Hindlimb muscle (tissue), 1 donor: ENCODE measurements around the gene FDX2. TPM values are rescaled to one million over a fixed set of nuclear protein-coding genes. Genes with fewer than 3 reads are reported as not detected.

Experiments
- DNase-seq: peaks from one replicate; pipeline ENCODE4 v3.0.0-alpha.2; 2013
- polyA plus RNA-seq: library from polyadenylated mRNA; unstranded; fragments of 120-200 nt; gene quantifications from one replicate; pipeline ENCODE4 v1.2.1, GENCODE V29; 2013; ENCODE audit not compliant: insufficient read length

FDX2 gene
- polyA plus RNA-seq, 1 donor = 19.4 TPM

DNA sequence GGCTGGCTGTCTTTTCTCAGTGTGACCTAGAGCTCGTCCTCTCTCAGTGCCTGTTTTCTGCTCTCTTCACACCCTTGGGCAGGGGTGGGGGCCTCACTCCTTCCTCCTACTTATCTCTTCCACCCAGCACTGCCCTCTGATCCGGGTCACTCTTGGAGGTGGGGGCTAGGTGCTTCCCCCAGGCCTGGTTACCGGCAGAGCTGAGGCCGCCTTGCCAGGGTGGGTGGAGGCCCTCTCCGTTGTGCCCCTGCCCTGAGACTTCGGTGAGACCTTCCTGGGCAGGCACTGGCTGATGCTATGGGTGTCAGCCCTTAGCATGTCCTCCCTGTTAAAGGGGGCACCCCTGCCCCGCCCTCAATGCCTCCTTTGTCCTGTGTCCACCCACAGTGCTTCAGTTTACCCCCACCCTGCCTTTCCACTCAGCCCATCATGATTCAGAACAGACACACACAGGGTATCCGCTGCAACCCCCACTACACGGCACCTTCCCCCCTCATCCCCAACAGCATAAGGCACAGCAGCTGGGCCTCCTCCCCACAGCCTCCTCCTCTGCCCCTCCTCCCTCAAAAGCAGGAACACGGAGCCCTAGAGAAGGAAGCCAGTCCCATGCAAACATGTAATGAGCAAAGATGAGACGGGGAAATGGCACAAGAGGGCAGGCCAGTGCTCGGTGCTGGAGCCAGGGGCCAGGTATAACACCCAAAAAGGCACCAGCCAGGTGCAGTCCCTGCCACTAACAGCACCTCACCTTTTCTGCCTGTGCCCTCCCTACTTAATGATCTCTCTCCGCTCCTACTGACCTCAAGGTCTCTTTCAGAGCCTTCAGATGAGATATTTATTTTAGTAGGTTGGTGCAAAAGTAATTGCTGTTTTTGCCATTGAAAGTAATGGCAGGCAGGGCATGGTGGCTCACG, 16.0 kb downstream of the FDX2 start:
- DNase-seq = no peak

DNA sequence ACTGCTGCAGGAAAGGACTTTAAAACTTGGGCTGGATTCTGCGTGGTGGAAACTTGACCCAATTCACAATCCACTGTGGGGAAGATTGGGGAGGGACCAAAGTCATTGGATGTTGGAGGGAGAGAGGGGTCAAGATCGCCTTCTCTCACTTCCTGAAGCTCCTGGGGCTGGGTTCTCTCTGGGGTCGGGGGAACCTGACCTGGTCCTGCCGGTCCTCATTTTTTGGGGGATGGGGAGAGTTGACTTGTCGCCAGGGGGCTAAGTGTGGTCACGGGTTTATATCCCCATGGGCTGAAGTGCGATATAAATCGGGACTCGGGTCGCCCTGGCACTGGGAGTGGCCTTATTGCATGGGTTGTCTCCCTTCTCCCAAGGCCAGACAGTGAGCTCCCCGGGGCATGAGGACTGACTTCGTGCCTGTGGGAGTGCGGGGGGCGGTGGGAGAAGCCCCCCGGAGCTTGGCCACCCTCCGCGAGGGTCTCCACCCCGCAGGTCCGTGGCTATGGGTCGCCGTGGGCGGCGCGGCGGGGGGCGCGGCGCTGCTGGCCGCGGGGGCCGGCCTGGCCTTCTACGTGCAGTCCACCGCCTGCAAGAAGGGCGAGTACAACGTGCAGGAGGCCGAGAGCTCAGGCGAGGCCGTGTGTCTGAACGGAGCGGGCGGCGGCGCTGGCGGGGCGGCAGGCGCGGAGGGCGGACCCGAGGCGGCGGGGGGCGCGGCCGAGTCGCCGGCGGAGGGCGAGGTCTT, 19.8 kb downstream of the FDX2 start:
- DNase-seq = no peak

DNA sequence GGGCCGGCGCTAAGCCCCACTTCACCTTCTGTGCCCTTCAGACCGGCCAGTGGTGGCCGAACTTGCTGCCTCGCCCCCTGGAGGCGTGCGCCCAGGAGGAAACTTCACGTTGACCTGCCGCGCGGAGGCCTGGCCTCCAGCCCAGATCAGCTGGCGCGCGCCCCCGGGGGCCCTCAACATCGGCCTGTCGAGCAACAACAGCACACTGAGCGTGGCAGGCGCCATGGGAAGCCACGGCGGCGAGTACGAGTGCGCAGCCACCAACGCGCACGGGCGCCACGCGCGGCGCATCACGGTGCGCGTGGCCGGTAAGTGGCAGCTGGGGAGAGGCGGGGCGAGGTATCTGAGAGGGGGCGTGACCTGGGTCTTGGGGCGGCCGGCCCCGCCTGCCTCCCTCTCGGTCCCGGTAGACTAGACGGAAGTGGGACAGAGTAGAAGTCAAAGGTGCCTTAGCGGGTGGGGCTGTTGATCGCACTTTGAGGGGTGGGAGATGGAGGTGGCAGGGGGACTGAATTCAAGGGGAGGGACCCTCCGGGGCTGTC, 20.4 kb downstream of the FDX2 start:
- DNase-seq = no peak

DNA sequence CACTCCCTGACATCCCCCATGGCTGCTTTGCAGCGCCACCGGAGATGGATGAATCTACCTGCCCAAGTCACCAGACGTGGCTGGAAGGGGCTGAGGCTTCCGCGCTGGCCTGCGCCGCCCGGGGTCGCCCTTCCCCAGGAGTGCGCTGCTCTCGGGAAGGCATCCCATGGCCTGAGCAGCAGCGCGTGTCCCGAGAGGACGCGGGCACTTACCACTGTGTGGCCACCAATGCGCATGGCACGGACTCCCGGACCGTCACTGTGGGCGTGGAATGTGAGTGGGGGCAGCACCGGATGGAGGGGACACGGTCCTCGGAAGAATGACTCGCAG, 21.5 kb downstream of the FDX2 start:
- no peak for DNase-seq

DNA sequence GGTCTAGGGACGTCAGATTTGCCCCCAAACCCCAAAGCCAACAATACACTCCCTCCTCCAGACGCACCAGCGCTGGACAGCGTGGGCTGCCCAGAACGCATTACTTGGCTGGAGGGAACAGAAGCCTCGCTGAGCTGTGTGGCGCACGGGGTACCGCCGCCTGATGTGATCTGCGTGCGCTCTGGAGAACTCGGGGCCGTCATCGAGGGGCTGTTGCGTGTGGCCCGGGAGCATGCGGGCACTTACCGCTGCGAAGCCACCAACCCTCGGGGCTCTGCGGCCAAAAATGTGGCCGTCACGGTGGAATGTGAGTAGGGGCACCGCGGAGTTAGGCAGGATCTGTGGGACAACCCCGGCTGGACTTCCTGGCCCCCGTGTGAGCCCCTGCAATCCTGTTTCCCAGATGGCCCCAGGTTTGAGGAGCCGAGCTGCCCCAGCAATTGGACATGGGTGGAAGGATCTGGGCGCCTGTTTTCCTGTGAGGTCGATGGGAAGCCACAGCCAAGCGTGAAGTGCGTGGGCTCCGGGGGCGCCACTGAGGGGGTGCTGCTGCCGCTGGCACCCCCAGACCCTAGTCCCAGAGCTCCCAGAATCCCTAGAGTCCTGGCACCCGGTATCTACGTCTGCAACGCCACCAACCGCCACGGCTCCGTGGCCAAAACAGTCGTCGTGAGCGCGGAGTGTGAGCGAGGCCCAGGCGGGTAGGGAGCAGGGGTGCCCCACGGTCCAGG, 22.0 kb downstream of the FDX2 start:
- DNase-seq = no peak

DNA sequence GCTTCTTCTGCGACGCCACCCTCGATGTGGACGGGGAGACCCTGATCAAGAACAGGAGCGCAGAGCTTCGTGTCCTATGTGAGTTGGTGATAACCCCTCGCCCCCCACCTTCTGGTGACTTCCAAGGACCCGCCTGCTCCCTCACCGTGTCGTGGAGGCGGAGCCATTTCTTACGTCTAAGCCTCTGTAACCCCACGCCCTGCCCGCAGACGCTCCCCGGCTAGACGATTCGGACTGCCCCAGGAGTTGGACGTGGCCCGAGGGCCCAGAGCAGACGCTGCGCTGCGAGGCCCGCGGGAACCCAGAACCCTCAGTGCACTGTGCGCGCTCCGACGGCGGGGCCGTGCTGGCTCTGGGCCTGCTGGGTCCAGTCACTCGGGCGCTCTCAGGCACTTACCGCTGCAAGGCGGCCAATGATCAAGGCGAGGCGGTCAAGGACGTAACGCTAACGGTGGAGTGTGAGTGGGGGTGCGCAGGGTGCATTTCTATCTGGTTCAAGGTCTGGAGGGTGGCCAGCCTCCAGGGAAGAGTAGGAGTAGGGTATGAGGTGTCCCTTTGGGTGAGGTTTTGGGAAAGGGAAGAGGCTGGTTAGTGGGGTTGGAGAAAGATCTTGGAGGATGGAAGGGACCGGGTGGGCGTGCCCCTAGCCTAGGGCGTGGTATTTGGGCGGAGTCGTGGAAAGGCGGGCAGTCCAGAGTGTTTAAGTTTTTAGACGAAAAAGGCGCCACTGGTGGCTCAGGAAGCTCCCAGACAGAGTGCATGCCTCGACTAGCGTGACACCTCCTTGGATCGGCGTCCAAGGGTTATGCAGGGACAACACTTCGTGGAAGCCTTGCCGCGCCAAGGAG, 22.8 kb downstream of the FDX2 start:
- no peak for DNase-seq

DNA sequence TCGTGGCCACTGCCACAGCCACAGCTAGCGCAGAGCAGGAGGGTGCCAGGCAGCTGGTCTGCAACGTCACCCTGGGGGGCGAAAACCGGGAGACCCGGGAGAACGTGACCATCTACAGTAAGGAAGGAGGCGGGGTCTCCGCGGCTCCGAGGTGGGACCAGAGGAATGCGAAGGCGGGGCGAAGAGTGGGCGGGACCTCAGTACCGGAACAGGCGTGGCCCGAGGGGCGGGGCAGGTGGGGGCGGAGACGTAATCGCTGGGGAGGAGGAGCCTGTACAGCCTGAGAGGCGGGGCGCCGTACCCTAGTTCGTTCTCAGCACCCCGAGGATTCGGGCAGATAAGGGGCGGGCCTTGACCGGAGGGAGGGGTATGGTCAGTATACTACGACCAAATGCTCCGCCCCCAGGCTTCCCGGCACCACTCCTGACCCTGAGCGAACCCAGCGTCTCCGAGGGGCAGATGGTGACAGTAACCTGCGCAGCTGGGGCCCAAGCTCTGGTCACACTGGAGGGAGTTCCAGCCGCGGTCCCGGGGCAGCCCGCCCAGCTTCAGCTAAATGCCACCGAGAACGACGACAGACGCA, 23.5 kb downstream of the FDX2 start:
- no peak for DNase-seq

DNA sequence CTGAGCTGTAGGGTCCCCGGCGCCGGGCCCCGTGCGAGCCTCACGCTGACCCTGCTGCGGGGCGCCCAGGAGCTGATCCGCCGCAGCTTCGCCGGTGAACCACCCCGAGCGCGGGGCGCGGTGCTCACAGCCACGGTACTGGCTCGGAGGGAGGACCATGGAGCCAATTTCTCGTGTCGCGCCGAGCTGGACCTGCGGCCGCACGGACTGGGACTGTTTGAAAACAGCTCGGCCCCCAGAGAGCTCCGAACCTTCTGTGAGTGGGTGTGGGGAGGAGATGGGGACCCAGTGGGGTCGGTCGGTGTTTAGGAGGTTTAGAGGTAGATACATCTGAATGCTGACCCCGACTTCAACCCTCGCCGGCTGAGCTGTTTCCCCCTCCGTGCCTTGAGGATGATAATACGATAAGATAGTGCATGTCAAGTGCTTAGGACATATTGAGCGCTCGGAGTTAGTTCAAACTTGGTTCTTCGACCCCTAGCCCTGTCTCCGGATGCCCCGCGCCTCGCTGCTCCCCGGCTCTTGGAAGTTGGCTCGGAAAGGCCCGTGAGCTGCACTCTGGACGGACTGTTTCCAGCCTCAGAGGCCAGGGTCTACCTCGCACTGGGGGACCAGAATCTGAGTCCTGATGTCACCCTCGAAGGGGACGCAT, 24.1 kb downstream of the FDX2 start:
- DNase-seq = no peak

DNA sequence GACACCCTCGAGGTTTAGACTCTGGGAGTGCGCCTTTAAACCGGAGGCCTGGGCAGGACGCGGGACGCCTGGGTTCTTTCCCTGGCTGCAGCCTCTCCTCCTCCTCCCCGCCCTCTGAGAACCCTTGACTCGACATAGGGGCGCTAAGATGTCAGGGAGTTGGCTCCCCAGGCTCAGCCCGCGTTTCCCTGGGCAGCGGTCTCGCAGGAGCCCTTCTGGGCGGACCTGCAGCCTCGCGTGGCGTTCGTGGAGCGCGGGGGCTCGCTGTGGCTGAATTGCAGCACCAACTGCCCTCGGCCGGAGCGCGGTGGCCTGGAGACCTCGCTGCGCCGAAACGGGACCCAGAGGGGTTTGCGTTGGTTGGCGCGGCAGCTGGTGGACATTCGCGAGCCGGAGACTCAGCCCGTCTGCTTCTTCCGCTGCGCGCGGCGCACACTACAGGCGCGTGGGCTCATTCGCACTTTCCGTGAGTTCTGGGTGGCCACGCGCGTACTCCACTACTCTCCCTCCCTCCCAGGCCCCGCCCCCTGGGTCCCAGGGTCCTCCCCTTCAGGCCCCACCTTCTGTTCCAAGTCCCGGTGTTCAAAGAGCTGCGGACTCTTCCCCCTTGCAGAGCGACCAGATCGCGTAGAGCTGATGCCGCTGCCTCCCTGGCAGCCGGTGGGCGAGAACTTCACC, 24.8 kb downstream of the FDX2 start:
- no peak for DNase-seq

DNA sequence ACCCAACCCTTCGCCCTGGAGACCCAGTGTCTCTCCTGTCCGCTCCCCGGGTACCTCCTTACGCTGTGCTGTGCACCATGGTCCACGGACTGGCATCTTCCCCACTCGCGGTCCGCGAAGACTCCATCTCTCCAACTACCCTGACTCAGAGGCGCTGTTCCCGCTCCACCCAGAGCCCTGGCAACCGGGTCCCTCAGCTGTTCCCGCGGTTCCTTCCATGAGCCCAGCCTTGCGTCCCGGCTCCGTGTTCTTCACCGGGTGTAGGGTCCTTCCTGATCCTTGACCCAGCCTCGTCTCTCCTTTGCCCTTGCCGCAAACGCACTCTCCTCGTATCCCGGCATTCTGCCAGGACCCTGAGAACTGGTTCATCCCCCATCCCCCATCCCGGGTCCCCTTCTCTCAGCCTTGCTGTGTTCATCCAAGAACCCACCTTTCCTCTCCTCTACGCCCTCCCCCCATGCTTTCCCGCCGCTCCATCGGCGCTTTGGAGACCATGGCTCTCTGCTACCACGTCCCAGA, 25.4 kb downstream of the FDX2 start:
- DNase-seq = no peak

DNA sequence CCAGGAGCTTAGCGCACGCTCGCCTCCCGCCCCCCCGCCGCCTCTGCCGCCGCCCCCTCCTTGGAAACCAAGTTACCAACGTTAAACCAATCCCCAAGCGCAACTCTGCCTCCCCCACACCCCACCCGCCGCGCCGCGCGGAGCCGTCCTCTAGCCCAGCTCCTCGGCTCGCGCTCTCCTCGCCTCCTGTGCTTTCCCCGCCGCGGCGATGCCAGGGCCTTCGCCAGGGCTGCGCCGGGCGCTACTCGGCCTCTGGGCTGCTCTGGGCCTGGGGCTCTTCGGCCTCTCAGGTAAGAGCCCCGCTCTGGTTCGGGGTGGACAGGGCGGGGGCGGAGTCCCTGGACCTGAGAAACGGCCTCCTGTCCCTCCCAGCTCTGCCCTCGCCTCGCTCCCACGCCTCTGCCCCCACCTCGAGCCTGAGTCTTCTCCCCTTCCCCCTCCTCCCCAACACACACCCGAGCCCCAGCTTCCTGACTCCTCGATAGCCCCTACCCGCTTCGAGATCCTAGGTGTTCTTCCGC, 25.9 kb downstream of the FDX2 start, which contains the start of gene ICAM5:
Gene ICAM5, plus strand, starts transcription at position 117 of the 521 bp plus-strand sequence. Its CDS starts 92 bp downstream, at position 209.
- no peak for DNase-seq

DNA sequence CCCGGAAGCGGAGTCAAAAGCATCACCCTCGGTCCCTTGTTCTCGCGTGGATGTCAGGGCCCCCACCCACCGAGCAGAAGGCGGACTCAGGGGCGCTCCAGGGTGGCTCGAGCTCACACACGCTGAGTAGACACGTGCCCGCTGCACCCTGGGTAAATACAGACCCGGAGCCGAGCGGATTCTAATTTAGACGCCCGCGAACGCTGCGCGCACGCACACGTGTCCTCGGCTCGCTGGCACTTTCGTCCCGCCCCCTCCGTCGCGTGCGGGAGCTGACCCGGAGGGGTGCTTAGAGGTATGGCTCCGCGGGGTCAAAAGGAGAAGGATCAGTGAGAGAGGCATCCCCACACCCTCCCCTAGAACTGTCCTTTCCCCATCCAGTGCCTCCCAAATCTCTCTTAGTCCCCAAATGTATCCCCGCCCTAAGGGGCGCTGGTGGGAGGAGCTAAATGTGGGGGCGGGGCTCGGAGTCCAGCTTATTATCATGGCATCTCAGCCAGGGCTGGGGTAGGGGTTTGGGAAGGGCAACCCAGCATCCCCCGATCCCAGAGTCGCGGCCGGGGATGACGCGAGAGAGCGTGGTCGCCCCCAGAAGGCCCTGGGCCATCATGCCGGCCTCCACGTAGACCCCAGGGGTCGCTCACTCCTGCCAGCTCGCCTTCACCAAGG, 26.5 kb downstream of the FDX2 start:
- no peak for DNase-seq

DNA sequence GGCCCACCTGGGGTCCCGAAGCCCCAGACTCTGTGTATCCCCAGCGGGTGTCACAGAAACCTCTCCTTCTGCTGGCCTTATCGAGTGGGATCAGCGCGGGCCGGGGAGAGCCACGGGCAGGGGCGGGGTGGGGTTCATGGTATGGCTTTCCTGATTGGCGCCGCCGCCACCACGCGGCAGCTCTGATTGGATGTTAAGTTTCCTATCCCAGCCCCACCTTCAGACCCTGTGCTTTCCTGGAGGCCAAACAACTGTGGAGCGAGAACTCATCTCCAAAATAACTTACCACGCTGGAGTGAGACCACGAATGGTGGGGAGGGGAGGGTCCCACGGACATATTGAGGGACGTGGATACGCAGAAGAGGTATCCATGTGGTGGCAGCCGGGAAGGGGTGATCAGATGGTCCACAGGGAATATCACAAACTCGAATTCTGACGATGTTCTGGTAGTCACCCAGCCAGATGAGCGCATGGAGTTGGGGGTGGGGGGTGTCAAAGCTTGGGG, 27.1 kb downstream of the FDX2 start:
- DNase-seq = no peak

DNA sequence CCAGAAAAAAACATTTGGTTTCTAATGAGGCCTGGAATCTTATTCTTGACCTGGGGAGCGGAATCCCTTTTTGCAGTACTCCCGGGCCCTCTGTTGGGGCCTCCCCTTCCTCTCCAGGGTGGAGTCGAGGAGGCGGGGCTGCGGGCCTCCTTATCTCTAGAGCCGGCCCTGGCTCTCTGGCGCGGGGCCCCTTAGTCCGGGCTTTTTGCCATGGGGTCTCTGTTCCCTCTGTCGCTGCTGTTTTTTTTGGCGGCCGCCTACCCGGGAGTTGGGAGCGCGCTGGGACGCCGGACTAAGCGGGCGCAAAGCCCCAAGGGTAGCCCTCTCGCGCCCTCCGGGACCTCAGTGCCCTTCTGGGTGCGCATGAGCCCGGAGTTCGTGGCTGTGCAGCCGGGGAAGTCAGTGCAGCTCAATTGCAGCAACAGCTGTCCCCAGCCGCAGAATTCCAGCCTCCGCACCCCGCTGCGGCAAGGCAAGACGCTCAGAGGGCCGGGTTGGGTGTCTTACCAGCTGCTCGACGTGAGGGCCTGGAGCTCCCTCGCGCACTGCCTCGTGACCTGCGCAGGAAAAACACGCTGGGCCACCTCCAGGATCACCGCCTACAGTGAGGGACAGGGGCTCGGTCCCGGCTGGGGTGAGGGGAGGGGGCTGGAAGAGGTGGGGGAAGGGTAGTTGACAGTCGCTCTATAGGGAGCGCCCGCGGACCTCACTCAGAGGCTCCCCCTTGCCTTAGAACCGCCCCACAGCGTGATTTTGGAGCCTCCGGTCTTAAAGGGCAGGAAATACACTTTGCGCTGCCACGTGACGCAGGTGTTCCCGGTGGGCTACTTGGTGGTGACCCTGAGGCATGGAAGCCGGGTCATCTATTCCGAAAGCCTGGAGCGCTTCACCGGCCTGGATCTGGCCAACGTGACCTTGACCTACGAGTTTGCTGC, 28.7 kb downstream of the FDX2 start, which contains the start of gene ICAM4:
Gene ICAM4, plus strand, starts transcription at position 153 of the 935 bp plus-strand sequence. Its CDS starts 58 bp downstream, at position 211.
- DNase-seq = no peak

DNA sequence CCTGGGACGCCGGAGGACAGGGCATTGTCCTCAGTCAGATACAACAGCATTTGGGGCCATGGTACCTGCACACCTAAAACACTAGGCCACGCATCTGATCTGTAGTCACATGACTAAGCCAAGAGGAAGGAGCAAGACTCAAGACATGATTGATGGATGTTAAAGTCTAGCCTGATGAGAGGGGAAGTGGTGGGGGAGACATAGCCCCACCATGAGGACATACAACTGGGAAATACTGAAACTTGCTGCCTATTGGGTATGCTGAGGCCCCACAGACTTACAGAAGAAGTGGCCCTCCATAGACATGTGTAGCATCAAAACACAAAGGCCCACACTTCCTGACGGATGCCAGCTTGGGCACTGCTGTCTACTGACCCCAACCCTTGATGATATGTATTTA, 30.4 kb downstream of the FDX2 start:
- DNase-seq = no peak

DNA sequence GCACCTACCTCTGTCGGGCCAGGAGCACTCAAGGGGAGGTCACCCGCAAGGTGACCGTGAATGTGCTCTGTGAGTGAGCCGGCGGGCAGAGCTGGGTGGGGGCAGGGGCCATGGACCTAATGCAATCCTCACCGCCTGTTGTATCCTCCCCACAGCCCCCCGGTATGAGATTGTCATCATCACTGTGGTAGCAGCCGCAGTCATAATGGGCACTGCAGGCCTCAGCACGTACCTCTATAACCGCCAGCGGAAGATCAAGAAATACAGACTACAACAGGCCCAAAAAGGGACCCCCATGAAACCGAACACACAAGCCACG, 30.9 kb downstream of the FDX2 start:
- DNase-seq = no peak

DNA sequence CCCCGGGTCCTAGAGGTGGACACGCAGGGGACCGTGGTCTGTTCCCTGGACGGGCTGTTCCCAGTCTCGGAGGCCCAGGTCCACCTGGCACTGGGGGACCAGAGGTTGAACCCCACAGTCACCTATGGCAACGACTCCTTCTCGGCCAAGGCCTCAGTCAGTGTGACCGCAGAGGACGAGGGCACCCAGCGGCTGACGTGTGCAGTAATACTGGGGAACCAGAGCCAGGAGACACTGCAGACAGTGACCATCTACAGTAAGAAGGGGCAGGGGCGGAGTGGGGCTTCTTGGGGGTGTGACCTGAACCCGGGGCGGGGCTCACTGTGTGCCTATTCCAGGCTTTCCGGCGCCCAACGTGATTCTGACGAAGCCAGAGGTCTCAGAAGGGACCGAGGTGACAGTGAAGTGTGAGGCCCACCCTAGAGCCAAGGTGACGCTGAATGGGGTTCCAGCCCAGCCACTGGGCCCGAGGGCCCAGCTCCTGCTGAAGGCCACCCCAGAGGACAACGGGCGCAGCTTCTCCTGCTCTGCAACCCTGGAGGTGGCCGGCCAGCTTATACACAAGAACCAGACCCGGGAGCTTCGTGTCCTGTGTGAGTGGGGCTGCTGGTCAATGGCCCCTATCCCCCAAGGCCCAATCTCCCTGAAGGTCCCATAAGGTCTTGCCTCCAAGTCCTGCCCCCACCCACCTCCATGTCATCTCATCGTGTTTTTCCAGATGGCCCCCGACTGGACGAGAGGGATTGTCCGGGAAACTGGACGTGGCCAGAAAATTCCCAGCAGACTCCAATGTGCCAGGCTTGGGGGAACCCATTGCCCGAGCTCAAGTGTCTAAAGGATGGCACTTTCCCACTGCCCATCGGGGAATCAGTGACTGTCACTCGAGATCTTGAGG, 31.5 kb downstream of the FDX2 start:
- DNase-seq = no peak
